Neural cell (in vitro differentiated cells): Measurements from ENCODE around the gene OR4D11. TPM values are rescaled to one million over a fixed set of nuclear protein-coding genes. Genes with fewer than 3 reads are reported as not detected.

Source experiments
- H2AFZ ChIP-seq: fragments of 200-600, 300-800 bp; sonication (generic), shearing (Covaris generic); 2 replicates; pipeline ENCODE4 v1.6.0; 2014; ENCODE audit warnings: low read depth, mild to moderate bottlenecking, antibody characterized with exemption, low read length, moderate library complexity
- H3F3A ChIP-seq: fragments of 200-600 bp; shearing (Covaris generic); 2 replicates; pipeline ENCODE4 v1.6.1; 2016; ENCODE audit warnings: mild to moderate bottlenecking, moderate library complexity, mixed read lengths, antibody characterized with exemption, low read length; ENCODE audit not compliant: insufficient read depth, poor library complexity, severe bottlenecking
- H3K27ac ChIP-seq: fragments of 200-600, 300-800 bp; sonication (generic), shearing (Covaris generic); 2 replicates; pipeline ENCODE4 v1.5.1; 2014; ENCODE audit warnings: mild to moderate bottlenecking, low read length, moderate library complexity
- H3K27me3 ChIP-seq: fragments of 300-800, 200-600 bp; sonication (generic), shearing (Covaris generic); 2 replicates; pipeline ENCODE4 v1.6.0; 2014; ENCODE audit warnings: mild to moderate bottlenecking, low read depth, low read length, moderate library complexity; ENCODE audit not compliant: insufficient read depth
- H3K36me3 ChIP-seq: fragments of 300-800, 200-600 bp; sonication (generic), shearing (Covaris generic); 2 replicates; pipeline ENCODE4 v1.5.1; 2014; ENCODE audit warnings: mild to moderate bottlenecking, antibody characterized with exemption, low read length, moderate library complexity; ENCODE audit not compliant: insufficient read depth
- H3K4me2 ChIP-seq: fragments of 300-800, 200-600 bp; sonication (generic), shearing (Covaris generic); 2 replicates; pipeline ENCODE4 v1.6.0; 2014; ENCODE audit warnings: mild to moderate bottlenecking, low read length
- H3K4me3 ChIP-seq: fragments of 300-800, 200-600 bp; sonication (generic), shearing (Covaris generic); 2 replicates; pipeline ENCODE4 v1.5.1; 2014; ENCODE audit warnings: mild to moderate bottlenecking, low read length, moderate library complexity
- H3K79me2 ChIP-seq: fragments of 200-600 bp; shearing (Covaris generic); replicated peaks from 2 replicates; pipeline ENCODE4 v1.6.0; 2014; ENCODE audit warnings: mild to moderate bottlenecking, low read length, moderate library complexity; ENCODE audit not compliant: insufficient read depth
- H3K9ac ChIP-seq: fragments of 300-800, 200-600 bp; sonication (generic), shearing (Covaris generic); 2 replicates; pipeline ENCODE4 v1.6.1; 2016; ENCODE audit warnings: mild to moderate bottlenecking, low read length, mixed read lengths
- H3K9me2 ChIP-seq: fragments of 200-600 bp; shearing (Covaris generic); 2 replicates; pipeline ENCODE4 v1.6.1; 2016; ENCODE audit warnings: mild to moderate bottlenecking, low read length, mixed read lengths; ENCODE audit not compliant: insufficient read depth
- H3K9me3 ChIP-seq: fragments of 200-600, 300-800 bp; sonication (generic), shearing (Covaris generic); 2 replicates; pipeline ENCODE4 v1.6.1; 2016; ENCODE audit warnings: mild to moderate bottlenecking, mixed run types, low read length, moderate library complexity, mixed read lengths
- H4K20me1 ChIP-seq: fragments of 200-600 bp; shearing (Covaris generic); 2 replicates; pipeline ENCODE4 v1.6.1; 2016; ENCODE audit warnings: mild to moderate bottlenecking, mixed run types; ENCODE audit not compliant: insufficient read depth
- CTCF ChIP-seq: fragments of 450-650 bp; IDR thresholded peaks from 2 replicates; pipeline ENCODE4 v1.5.1; 2014; ENCODE audit warnings: antibody characterized with exemption, mild to moderate bottlenecking, moderate library complexity; ENCODE audit not compliant: poor library complexity, severe bottlenecking
- EP300 ChIP-seq: fragments of 450-650 bp; conservative IDR thresholded peaks from 2 replicates; pipeline ENCODE4 v1.6.1; 2014; ENCODE audit warnings: antibody characterized with exemption, mild to moderate bottlenecking, moderate library complexity; ENCODE audit not compliant: poor library complexity, severe bottlenecking
- EZH2 ChIP-seq: fragments of 200-600, 300-800 bp; shearing (Covaris generic), sonication (generic); IDR thresholded peaks from 2 replicates; pipeline ENCODE4 v1.6.1; 2014; ENCODE audit warnings: antibody characterized with exemption, low read length, borderline replicate concordance, mild to moderate bottlenecking; ENCODE audit not compliant: insufficient read depth, poor library complexity, severe bottlenecking
- MXI1 ChIP-seq: fragments of 450-650 bp; conservative IDR thresholded peaks from 2 replicates; pipeline ENCODE4 v1.6.1; 2014; ENCODE audit warnings: antibody characterized with exemption, mild to moderate bottlenecking; ENCODE audit not compliant: poor library complexity, severe bottlenecking
- POLR2AphosphoS5 ChIP-seq: IDR thresholded peaks from 2 replicates; pipeline ENCODE4 v1.6.1; 2012
- RAD21 ChIP-seq: fragments of 450-650 bp; conservative IDR thresholded peaks from 2 replicates; pipeline ENCODE4 v1.6.1; 2014; ENCODE audit warnings: antibody characterized with exemption, mild to moderate bottlenecking, moderate library complexity
- REST ChIP-seq: IDR thresholded peaks from 2 replicates; pipeline ENCODE4 v1.6.1; 2012; ENCODE audit warnings: borderline replicate concordance
- SMC3 ChIP-seq: fragments of 450-650 bp; conservative IDR thresholded peaks from 2 replicates; pipeline ENCODE4 v1.6.1; 2014; ENCODE audit warnings: antibody characterized with exemption, mild to moderate bottlenecking, moderate library complexity; ENCODE audit not compliant: poor library complexity
- TAF1 ChIP-seq: IDR thresholded peaks from 2 replicates; pipeline ENCODE4 v1.6.1; 2012; ENCODE audit warnings: low read depth
- polyA plus RNA-seq: library from polyadenylated mRNA; depleted of rRNA; stranded (reverse); fragments of >200 nt; gene quantifications from 2 replicates; pipeline ENCODE4 v1.2.3, GENCODE V29; 2014

Gene OR4D11
- polyA plus RNA-seq, 1 donor from 2014 or later = not detected

- Histone ChIP-seq H3K9ac (no peak overlapping the region), H3K79me2 (no peaks in the 10 kb centered on the region), H3K27me3 (no peaks in the 10 kb centered on the region), H3K36me3 (no peaks in the 10 kb centered on the region), H3K4me3 (no peak overlapping the region), H2AFZ (no peak overlapping the region), H3K27ac (no peak overlapping the region), H3K9me3 (no peaks in the 10 kb centered on the region), H3F3A (no peaks in the 10 kb centered on the region), H4K20me1 (no peaks in the 10 kb centered on the region), H3K4me2 (no peak overlapping the region), H3K9me2 (no peaks in the 10 kb centered on the region)
- no peak for TF ChIP-seq REST
- TF ChIP-seq TAF1 = no peak
- no peak for TF ChIP-seq POLR2AphosphoS5
- TF ChIP-seq EZH2 = no peak
- TF ChIP-seq RAD21 = no peak
- TF ChIP-seq EP300 = no peak
- no peak for TF ChIP-seq CTCF
- no peak for TF ChIP-seq SMC3
- TF ChIP-seq MXI1 = no peak
Observed at GRCh38 chr11:59528711-59529110, 25.3 kb downstream of the OR4D11 start.

- H3K36me3 ChIP-seq = no peaks in the 10 kb centered on the region
- no peak overlapping the region for H3K27ac ChIP-seq
- no peak overlapping the region for H2AFZ ChIP-seq
- no peaks in the 10 kb centered on the region for H3K9me3 ChIP-seq
- no peak overlapping the region for H3K9ac ChIP-seq
- no peaks in the 10 kb centered on the region for H3K9me2 ChIP-seq
- no peak overlapping the region for H3K4me3 ChIP-seq
- H3K79me2 ChIP-seq = no peaks in the 10 kb centered on the region
- H3K4me2 ChIP-seq = no peak overlapping the region
- TF ChIP-seq POLR2AphosphoS5 (no peak), RAD21 (no peak), SMC3 (no peak), TAF1 (no peak), EZH2 (no peak), EP300 (no peak), CTCF (no peak), MXI1 (no peak), REST (no peak)
- no peaks in the 10 kb centered on the region for H3K27me3 ChIP-seq
- no peaks in the 10 kb centered on the region for H4K20me1 ChIP-seq
- no peaks in the 10 kb centered on the region for H3F3A ChIP-seq
Observed at GRCh38 chr11:59532620-59533019, 29.2 kb downstream of the OR4D11 start.
